Measurements from ENCODE around the gene KCNK7.

GRCh38 chr11:65558002-65558929 lies 37.3 kb downstream of the KCNK7 start, which contains the start of gene LTBP3:
- TF ChIP-seq CTCF (IDR thresholded peaks at IDR 0.05) (no peak), POLR2AphosphoS5 (IDR thresholded peaks at IDR 0.05) (no peak), POLR2A (IDR thresholded peaks at IDR 0.05) (no peak)
